NB4 (cell line): ENCODE data around the gene ZNF638.
"Not testable (repeated sequence)": the region's sequence is repeated elsewhere in the genome, so short reads cannot be mapped to it uniquely, and the experiment has no call there.

Experiments used
- DNase-seq: peaks from one replicate; pipeline ENCODE4 v3.0.0; 2010; ENCODE audit warnings: low read depth
- H3K4me3 ChIP-seq: one replicate; pipeline ENCODE4 v1.5.1; 2011; ENCODE audit warnings: mild to moderate bottlenecking, low read depth, low read length, moderate library complexity
- CTCF ChIP-seq: IDR thresholded peaks from one replicate; pipeline ENCODE4 v1.5.1; 2012; ENCODE audit warnings: low read depth, low read length
- MAX ChIP-seq: IDR thresholded peaks from 2 replicates; pipeline ENCODE4 v1.6.1; 2011; ENCODE audit warnings: low read depth, low read length
- MYC ChIP-seq: IDR thresholded peaks from 2 replicates; pipeline ENCODE4 v1.6.1; 2011; ENCODE audit warnings: low read depth, low read length
- POLR2A ChIP-seq: IDR thresholded peaks from 2 replicates; pipeline ENCODE4 v1.6.1; 2011; ENCODE audit warnings: mild to moderate bottlenecking; ENCODE audit not compliant: insufficient read length; ENCODE audit errors: extremely low read depth

The ZNF638 gene

GRCh38 chr2:71323386-71323785 is 8.2 kb upstream of the ZNF638 start:
- TF ChIP-seq MYC (no peak), POLR2A (no peak), CTCF (no peak), MAX (no peak)
- DNase-seq = no peak
- no peak overlapping the region for H3K4me3 ChIP-seq

- TF ChIP-seq CTCF (no peak), POLR2A (no peak), MYC (no peak), MAX (no peak)
- no peak for DNase-seq
- no peak overlapping the region for H3K4me3 ChIP-seq
Observed at GRCh38 chr2:71326968-71327367, 4.6 kb upstream of the ZNF638 start.

- DNase-seq = no peak
- TF ChIP-seq POLR2A = no peak
- TF ChIP-seq CTCF = no peak
- no peak for TF ChIP-seq MAX
- H3K4me3 ChIP-seq = no peak overlapping the region
Observed at GRCh38 chr2:71327916-71328315, 3.7 kb upstream of the ZNF638 start.

- no peak overlapping the region for H3K4me3 ChIP-seq
- TF ChIP-seq MAX = no peak
- no peak for TF ChIP-seq POLR2A
- TF ChIP-seq MYC = no peak
- no peak for TF ChIP-seq CTCF
- DNase-seq = no peak
Observed at GRCh38 chr2:71330155-71330554, 1.4 kb upstream of the ZNF638 start.

GRCh38 chr2:71330585-71331330 is 824 bp upstream of the ZNF638 start:
- no peak for DNase-seq
- no peak overlapping the region for H3K4me3 ChIP-seq
- no peak for TF ChIP-seq POLR2A
- no peak for TF ChIP-seq CTCF

GRCh38 chr2:71331331-71331580 is 326 bp upstream of the ZNF638 start:
- not testable (repeated sequence) for DNase-seq
- H3K4me3 ChIP-seq = peak overlapping the region; percentile 37
